Retinal pigment epithelial cell (primary cell): ENCODE data around the gene TCFL5.

Source experiments
- DNase-seq: peaks from one replicate; pipeline ENCODE4 v3.0.0-alpha.2; 2010; ENCODE audit warnings: low read depth
- H3K4me3 ChIP-seq: 2 replicates; pipeline ENCODE4 v1.5.1; 2011; ENCODE audit warnings: mild to moderate bottlenecking, low read length, control low read depth, moderate library complexity
- TF ChIP-seq, protein P1 (sequence below): conservative IDR thresholded peaks from 2 replicates; pipeline ENCODE4 v1.5.1; 2011; ENCODE audit warnings: low read depth, low read length, control low read depth, inconsistent platforms

Gene TCFL5

DNA sequence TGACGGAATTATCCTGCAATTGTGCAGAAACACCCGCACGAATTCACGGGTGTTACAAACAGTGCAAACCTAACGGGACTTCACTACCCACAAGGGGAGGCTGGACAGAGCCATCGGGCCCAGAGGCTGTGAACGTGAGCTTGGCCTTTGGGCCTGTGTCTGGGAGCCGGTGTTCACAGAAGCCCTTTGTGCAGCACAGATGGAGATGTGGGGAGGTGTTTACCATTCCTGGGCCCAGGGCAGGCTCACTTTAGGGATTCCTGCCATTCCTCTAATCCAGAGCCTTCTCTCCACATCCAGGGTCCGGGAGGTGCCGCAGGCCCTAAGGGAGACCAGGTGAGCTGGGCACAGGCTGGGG, 29.8 kb downstream of the TCFL5 start:
- TF ChIP-seq, protein P1, sequence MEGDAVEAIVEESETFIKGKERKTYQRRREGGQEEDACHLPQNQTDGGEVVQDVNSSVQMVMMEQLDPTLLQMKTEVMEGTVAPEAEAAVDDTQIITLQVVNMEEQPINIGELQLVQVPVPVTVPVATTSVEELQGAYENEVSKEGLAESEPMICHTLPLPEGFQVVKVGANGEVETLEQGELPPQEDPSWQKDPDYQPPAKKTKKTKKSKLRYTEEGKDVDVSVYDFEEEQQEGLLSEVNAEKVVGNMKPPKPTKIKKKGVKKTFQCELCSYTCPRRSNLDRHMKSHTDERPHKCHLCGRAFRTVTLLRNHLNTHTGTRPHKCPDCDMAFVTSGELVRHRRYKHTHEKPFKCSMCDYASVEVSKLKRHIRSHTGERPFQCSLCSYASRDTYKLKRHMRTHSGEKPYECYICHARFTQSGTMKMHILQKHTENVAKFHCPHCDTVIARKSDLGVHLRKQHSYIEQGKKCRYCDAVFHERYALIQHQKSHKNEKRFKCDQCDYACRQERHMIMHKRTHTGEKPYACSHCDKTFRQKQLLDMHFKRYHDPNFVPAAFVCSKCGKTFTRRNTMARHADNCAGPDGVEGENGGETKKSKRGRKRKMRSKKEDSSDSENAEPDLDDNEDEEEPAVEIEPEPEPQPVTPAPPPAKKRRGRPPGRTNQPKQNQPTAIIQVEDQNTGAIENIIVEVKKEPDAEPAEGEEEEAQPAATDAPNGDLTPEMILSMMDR, result no peak
- DNase-seq, result no peak
- H3K4me3 ChIP-seq, result no peak overlapping the region

DNA sequence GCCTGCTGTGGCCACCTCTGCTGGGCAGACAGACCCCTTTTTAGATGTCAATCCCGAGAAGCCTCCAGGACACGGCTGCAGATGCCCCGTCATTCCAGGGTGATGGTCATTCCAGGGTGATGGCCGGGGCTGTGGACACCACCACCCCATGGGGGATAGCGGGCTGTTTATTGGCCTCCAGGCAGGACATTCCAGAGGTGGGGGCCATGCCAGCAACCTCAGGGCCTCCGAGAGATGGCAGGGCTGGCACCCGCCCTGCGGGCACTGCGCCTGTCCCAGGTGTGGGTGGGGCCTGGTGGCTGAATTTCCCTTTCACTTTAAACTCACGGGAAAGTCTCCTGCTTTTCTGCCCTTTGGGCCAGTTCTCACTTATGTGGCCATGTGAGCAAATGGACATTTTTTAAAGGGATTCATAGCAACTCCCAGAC, 30.2 kb downstream of the TCFL5 start:
- H3K4me3 ChIP-seq, result no peak overlapping the region
- TF ChIP-seq, protein P1, result no peak
- DNase-seq, result no peak

DNA sequence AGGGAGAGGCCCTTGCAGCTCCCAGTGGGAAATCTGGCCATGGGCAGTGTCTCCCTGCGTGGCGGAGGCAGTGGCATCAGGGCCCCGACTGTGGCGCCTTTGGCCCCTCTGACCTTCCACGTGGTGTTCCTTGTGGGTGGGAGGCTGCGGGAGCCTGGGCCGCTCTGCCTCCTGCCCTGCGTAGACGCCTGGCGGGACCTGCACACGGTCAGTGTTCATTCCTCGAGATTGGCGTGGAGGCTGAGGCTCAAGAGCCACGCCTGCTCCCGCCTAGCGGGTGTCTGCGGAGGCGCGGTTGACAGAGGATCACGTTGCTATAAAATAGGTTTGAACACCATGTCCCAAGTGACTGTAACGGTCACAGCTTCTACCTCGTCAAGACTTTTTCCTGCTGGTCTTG, 30.8 kb downstream of the TCFL5 start:
- no peak overlapping the region for H3K4me3 ChIP-seq
- DNase-seq, result no peak
- TF ChIP-seq, protein P1, result no peak

DNA sequence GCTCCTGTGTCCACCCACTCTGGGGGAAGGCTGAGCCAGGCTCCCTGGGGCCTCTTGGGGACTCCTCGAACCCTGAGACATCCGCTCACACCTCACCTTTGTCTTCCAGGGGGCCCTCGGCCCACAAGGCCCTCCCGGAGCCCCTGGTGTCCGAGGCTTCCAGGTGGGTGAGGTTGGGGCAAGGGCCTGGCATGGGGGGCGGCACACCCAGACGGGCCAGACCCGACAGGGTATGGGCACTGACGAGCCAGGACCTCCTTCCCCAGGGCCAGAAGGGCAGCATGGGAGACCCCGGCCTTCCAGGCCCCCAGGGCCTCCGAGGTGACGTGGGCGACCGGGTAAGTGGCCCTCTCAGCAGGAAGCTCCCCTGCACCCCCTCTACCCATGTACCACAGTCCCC, 31.4 kb downstream of the TCFL5 start:
- TF ChIP-seq, protein P1, result no peak
- no peak for DNase-seq
- H3K4me3 ChIP-seq, result no peak overlapping the region

DNA sequence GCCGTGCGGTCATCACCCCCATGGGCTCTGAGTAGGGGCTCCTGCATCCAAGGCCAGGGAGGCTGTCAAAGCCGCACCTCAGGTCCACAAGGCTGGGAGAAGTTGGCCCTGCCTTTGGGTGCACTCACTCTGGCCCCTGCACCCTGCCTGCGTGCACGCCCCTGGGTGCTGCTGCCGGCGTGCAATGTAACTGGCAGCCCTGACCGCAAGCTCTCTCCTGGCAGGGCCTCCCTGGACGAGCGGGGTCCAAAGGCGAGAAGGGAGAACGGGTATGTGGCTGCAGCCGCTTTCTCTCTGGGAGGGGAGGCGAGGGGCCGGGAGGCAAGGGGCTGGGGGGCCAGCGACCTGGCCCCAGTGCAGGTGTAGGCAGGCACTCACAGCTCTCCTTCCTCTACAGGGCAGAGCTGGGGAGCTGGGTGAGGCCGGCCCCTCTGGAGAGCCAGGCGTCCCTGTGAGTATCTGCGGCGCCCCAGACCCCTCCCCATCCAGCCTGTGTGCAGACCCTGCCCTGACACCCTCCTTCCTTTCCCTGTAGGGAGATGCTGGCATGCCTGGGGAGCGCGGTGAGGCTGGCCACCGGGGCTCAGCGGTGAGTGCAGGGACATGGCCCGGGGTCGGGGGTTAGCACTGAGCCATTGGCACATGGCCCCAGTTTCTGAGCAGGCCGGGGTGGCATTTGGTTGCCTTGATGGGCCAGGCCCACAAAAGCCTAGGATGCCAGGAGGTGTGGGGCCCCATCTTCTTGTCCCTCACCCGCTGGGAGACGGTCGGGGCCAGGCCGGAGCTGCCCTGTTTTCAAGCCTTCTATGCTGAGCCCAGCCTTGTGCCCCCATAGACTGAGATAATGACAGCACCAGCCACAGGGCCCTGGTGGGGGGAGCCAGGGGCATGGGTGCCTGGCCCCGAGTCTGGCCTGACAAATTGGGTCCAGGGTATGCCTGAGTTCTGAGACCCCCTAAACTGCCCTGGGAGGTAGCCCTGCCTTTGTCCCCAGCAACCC, 32.1 kb downstream of the TCFL5 start:
- TF ChIP-seq, protein P1, result no peak
- no peak overlapping the region for H3K4me3 ChIP-seq
- no peak for DNase-seq

DNA sequence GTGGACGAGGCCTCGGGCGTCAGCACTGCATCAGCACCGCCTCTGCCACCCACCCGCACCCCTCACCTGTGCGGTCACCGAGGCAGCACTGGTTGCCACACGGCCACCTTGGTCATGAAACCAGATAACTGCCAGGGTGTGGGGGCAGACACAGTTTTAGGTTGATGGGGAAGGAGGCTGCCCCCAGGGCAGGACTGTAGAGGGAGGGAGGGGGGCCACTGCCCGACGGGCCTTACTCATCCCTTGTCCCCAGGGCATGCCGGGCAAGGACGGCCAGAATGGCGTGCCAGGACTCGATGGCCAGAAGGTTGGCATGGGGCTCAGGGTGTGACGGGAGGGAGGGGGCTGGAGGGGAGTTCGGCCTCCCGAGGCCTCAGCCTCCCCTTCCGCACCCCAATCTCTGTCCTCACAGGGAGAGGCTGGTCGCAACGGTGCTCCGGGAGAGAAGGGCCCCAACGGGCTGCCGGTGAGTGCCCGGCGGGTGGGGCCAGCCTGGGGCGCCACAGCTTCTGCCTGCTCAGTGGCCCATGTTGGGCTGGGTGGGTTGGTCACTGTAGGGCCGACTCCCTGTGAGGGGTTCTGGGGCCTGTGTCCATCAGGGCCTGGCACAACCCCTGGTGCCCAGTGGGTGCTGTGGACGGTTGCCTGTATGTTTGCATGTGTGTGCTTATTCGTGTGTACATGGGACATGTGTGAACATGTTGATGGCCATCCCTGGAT, 33.0 kb downstream of the TCFL5 start:
- TF ChIP-seq, protein P1, result no peak
- H3K4me3 ChIP-seq, result no peak overlapping the region
- DNase-seq, result no peak
